Heart right ventricle (tissue), 16 donors: Measurements from ENCODE around the gene KRT36. TPM values are rescaled to one million over a fixed set of nuclear protein-coding genes. Genes with fewer than 3 reads are reported as not detected.

ENCODE experiments used
- ATAC-seq, 8 donors: fragments of 200-7000 bp; cut with Tn5 transposase; one replicate each; pipeline ENCODE4 v1.9.1; 2020; ENCODE audit warnings: mild to moderate bottlenecking in 8 of 8, moderate library complexity in 8 of 8, moderate number of reproducible peaks in 1 of 8
- DNase-seq, 2 donors: peaks; one replicate each; pipeline ENCODE4 v3.0.0-alpha.2; 2020
- H3K27ac ChIP-seq, 10 donors: fragments of 200-600 bp; sonication (generic) in 2 of 10; one replicate each; pipeline versions ENCODE4 v1.5.0 to v1.8.0; 2020 to 2022; ENCODE audit warnings: mild to moderate bottlenecking in 3 of 10
- H3K27me3 ChIP-seq, 7 donors: fragments of 200-600 bp; one replicate each; pipeline ENCODE4 v1.8.0; 2021 to 2022; ENCODE audit warnings: mild to moderate bottlenecking in 2 of 7
- H3K36me3 ChIP-seq, 9 donors: fragments of 200-600 bp; sonication (generic) in 1 of 9; one replicate each; pipeline versions ENCODE4 v1.5.0 to v1.8.0; 2020 to 2022; ENCODE audit warnings: mild to moderate bottlenecking in 2 of 9
- H3K4me1 ChIP-seq, 9 donors: fragments of 200-600 bp; sonication (generic) in 1 of 9; one replicate each; pipeline versions ENCODE4 v1.5.0 to v1.8.0; 2020 to 2022; ENCODE audit warnings: mild to moderate bottlenecking in 4 of 9
- H3K4me3 ChIP-seq, 10 donors: fragments of 200-600 bp; sonication (generic) in 2 of 10; one replicate each; pipeline versions ENCODE4 v1.5.0 to v1.8.0; 2020 to 2022; ENCODE audit warnings: mild to moderate bottlenecking in 7 of 10, moderate library complexity in 2 of 10
- H3K9me3 ChIP-seq, 11 donors: fragments of 200-600 bp in 10 of 11; sonication (generic) in 2 of 11; one replicate each; pipeline versions ENCODE4 v1.5.0 to v1.8.0; 2013 to 2022; ENCODE audit warnings: mild to moderate bottlenecking in 2 of 11, control low read depth in 1 of 11, moderate library complexity in 1 of 11
- WGBS, 2 donors: extraction: QIAGEN DNeasy Blood & Tissue Kit; methylation state at CpG; one replicate each; pipeline ENCODE4 v1.1.7; 2013; ENCODE audit warnings: inconsistent platforms in 1 of 2; 5-methylcytosine and 5-hydroxymethylcytosine counted together
- intact Hi-C, 10 donors: fragments of 100-400 bp; cut with DNase I; formaldehyde crosslinking; loops; one replicate each; pipeline versions ENCODE4 v1.11.1 to v1.14.2; 2022
- polyA plus RNA-seq, 2 donors: library from polyadenylated mRNA; stranded (reverse); fragments of 200-250 nt; gene quantifications; one replicate each; pipeline ENCODE4 v1.2.3, GENCODE V29; 2013
- total RNA-seq, 10 donors: library from RNA; stranded (reverse); fragmentation: NEBNext Ultra II Directional in 3 of 10; extraction: Animal tissue kit (Norgen Biotek cat#: 25700) in 3 of 10; gene quantifications; one replicate each; pipeline versions ENCODE4 v1.2.1 to v1.2.4, GENCODE V29; 2021 to 2023
- TF ChIP-seq, protein P1 (sequence below), 9 donors: fragments of 200-600 bp; sonication (generic) in 2 of 9; IDR thresholded peaks; one replicate each; pipeline versions ENCODE4 v1.5.0 to v1.8.0; 2021 to 2022; ENCODE audit warnings: antibody characterized with exemption in 9 of 9, mild to moderate bottlenecking in 5 of 9, moderate library complexity in 1 of 9
- donor health status: Arrhythmogenic right ventricular cardiomyopathy.
- donor health status: ischemic (EF 13 %, LVEDD 7.1; RV severe dilation, severe dysfunction).
- donor health status: healthy with polysubstance abuse.
- donor health status: DM: no; HTN: yes; CAD: no.
- donor health status: DM: no; HTN: no; CAD: no.
- donor health status: ischemic (EF 25% LVEDD 6.9; RV normal size, moderate dysfunction).
- donor health status: ischemic (EF 25% LVEDD 5.7; RV mildly dilated, moderate dysfunction).
- donor health status: healthy.
- donor health status: DM: yes; HTN: yes; CAD: no.
- donor health status: Ischemic cardiomyopathy.
- donor health status: ischemic (EF 35%, LVEDD 5.7; RV mildly dilated, moderate dysfunction).
- donor health status: nonischemic (EF 11% LVEDD 7.7; RV severe dilation, severe dysfunction).
- donor health status: DM: yes; HTN: yes; CAD: no.
- donor health status: PGD.
- donor health status: ischemic (EF 29% LVEDD 5.4; RV normal size, mild dysfunction).
- donor health status: nonischemic (EF 23%, LVEDD 6.1; RV moderate dilation, normal function).

KRT36 gene
- total and polyA plus RNA-seq, 12 donors = not detected

DNA sequence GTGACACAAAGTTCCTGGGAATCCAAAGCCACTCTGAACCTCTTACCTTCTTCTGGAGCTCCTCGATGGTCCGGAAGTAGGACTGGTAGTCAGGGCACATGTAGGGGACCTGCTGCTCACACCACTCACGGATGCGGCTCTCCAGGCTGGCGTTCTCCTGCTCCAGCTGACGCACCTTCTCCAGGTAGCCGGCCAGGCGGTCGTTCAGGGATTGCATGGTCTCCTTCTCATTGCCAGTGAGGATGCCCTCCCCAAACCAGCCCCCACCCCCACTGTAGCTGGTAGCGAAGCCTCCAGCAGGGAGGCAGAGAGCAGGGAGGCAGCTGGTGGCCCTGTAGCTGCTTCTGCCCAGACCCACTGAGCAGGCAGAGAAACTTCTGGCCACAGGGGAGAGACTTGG lies 9.1 kb downstream of the KRT36 start:
- H3K27me3 ChIP-seq = peaks cover 0 to 9% (median 6%) of the 10 kb centered on the region in 7 donors
- H3K4me1 ChIP-seq = no peaks in the 10 kb centered on the region
- no peak overlapping the region for H3K27ac ChIP-seq
- no peaks in the 10 kb centered on the region for H3K9me3 ChIP-seq
- intact Hi-C loops = no loop called here
- TF ChIP-seq, protein P1, sequence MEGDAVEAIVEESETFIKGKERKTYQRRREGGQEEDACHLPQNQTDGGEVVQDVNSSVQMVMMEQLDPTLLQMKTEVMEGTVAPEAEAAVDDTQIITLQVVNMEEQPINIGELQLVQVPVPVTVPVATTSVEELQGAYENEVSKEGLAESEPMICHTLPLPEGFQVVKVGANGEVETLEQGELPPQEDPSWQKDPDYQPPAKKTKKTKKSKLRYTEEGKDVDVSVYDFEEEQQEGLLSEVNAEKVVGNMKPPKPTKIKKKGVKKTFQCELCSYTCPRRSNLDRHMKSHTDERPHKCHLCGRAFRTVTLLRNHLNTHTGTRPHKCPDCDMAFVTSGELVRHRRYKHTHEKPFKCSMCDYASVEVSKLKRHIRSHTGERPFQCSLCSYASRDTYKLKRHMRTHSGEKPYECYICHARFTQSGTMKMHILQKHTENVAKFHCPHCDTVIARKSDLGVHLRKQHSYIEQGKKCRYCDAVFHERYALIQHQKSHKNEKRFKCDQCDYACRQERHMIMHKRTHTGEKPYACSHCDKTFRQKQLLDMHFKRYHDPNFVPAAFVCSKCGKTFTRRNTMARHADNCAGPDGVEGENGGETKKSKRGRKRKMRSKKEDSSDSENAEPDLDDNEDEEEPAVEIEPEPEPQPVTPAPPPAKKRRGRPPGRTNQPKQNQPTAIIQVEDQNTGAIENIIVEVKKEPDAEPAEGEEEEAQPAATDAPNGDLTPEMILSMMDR (IDR thresholded peaks at IDR 0.05) = no peak
- H3K36me3 ChIP-seq = no peaks in the 10 kb centered on the region
- DNase-seq (no peak), ATAC-seq (no peak)
- no peak overlapping the region for H3K4me3 ChIP-seq
- WGBS, 2 donors = 96% methylated on average over 10 of the region's 10 CpGs

DNA sequence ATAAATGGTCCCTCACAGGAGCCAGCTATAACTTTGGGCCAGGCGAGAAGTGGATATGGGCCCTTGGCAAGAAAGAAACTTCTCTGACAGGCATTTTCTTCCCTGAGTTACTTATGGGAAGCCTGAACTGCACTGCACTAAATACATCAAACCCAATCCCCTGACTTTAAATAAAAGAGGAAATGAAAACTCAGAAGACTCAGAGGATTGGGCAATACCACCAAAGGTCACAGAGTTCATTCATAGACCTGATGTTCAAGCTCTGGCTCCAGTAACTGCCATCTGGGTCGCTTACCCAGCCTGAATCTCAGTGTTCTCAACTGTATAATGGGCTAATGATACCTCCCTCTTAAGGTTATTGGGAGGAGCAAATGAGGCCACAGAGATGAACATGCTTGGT lies 9.6 kb downstream of the KRT36 start:
- Histone ChIP-seq H3K27ac (no peak overlapping the region), H3K4me1 (peaks cover 0 to 2% (median 0%) of the 10 kb centered on the region in 9 donors), H3K9me3 (no peaks in the 10 kb centered on the region), H3K36me3 (no peaks in the 10 kb centered on the region), H3K27me3 (peaks cover 0 to 9% (median 5%) of the 10 kb centered on the region in 7 donors), H3K4me3 (no peak overlapping the region)
- WGBS, 2 donors = 36 to 71% methylated on average over 2 of the region's 2 CpGs
- TF ChIP-seq, protein P1 (IDR thresholded peaks at IDR 0.05) = no peak
- ATAC-seq = no peak
- intact Hi-C loops = no loop called here
- DNase-seq = no peak

DNA sequence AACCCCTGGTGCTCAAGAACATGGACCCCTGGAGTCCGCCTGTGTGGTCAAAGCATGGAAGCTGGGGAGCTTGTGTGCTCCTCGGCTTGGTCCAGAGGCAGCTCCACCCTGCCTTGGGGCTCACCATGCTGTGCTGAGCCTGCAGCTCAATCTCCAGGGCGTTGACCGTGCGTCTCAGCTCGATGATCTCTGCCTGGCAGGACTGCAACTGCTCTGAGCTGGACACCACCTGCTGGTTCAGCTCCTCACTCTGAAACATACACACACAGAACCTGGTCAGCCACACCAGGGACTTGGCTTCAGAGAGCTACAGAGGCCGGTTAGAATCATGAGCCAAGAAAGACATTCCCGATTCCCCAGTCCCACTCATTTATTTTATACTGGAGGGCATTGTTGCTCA lies 11.5 kb downstream of the KRT36 start:
- 89 to 90% methylated on average over 8 of the region's 8 CpGs for WGBS, 2 donors
- H3K36me3 ChIP-seq = no peaks in the 10 kb centered on the region
- H3K27me3 ChIP-seq = peaks cover 0 to 3% (median 0%) of the 10 kb centered on the region in 7 donors
- ATAC-seq (no peak), DNase-seq (no peak)
- intact Hi-C loops = no loop called here
- TF ChIP-seq, protein P1 (IDR thresholded peaks at IDR 0.05) = no peak
- peaks cover 0 to 6% (median 0%) of the 10 kb centered on the region in 11 donors for H3K9me3 ChIP-seq
- no peak overlapping the region for H3K27ac ChIP-seq
- H3K4me3 ChIP-seq = no peak overlapping the region
- H3K4me1 ChIP-seq = peaks cover 0 to 4% (median 0%) of the 10 kb centered on the region in 9 donors

- H3K9me3 ChIP-seq = peaks cover 0 to 11% (median 0%) of the 10 kb centered on the region in 11 donors
- intact Hi-C loops = no loop called here
- 85 to 91% methylated on average over 22 of the region's 22 CpGs for WGBS, 2 donors
Observed at GRCh38 chr17:41476866-41477815, 12.6 kb downstream of the KRT36 start.

More at GRCh38 chr17:41476866-41477815, 12.6 kb downstream of the KRT36 start:
- DNase-seq (no peak), ATAC-seq (no peak)
- TF ChIP-seq, protein P1 (IDR thresholded peaks at IDR 0.05) = no peak
- Histone ChIP-seq H3K36me3 (no peaks in the 10 kb centered on the region), H3K4me3 (no peak overlapping the region), H3K27ac (no peak overlapping the region), H3K27me3 (no peaks in the 10 kb centered on the region), H3K4me1 (peaks cover 0 to 4% (median 0%) of the 10 kb centered on the region in 9 donors)
